ENCODE measurements around the gene IQGAP1.
"Not testable (repeated sequence)": the region's sequence is repeated elsewhere in the genome, so short reads cannot be mapped to it uniquely, and the experiment has no call there.

DNA sequence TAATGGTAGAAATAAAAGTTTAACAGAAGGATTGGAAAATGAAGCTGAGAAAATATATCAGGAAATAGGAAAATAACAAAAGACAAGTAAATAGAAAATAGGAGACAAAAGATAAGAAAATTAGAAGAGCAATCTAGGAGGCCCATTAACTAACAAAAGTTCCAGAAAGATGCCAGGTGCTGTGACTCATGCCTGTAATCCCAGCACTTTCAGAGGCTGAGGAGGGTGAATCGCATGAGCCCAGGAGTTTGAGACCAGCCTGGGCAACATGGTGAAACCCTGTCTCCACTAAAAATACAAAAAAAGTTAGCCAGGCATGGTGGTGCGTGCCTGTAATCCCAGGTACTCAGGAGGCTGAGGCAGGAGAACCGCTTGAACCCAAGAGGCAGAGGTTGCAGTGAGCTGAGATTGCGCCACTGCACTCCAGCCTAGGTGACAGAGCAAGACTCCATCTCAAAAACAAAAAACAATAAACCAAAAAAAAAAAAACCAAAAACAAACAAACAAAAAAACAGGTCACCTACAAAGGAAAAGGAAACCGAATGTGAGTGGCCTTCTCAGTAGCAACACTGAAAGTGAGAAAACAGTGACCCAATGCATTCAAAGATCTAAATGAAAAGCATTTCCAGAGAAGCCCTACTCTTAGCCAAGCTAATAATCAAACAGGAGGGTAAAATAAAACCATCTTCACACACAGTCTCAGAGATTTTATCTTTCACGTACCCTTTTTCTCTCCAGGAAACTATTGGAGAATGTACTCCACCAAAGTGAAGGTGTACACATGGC lies 136.2 kb downstream of the IQGAP1 start:
- not testable (repeated sequence) for TF ChIP-seq EZH2phosphoT487 (IDR thresholded peaks at IDR 0.05; ENCODE audit: borderline replicate concordance); CTCF (IDR thresholded peaks at IDR 0.05 in 2 of 3, conservative IDR thresholded peaks at IDR 0.05 in 1 of 3; ENCODE audit: borderline replicate concordance in 1 of 3, insufficient read depth in 1 of 3, low read depth in 2 of 3, low read length in 2 of 3); FOSL1 (IDR thresholded peaks at IDR 0.05; ENCODE audit: low read depth); RAD21 (IDR thresholded peaks at IDR 0.05; ENCODE audit: low read depth); POLR2AphosphoS5 (IDR thresholded peaks at IDR 0.05; ENCODE audit: low read depth, low read length)
